HG03064 (cell line): ENCODE measurements around the gene NOS3.
"Not testable (repeated sequence)": the region's sequence is repeated elsewhere in the genome, so short reads cannot be mapped to it uniquely, and the experiment has no call there.

Experiments used
- ATAC-seq: cut with Tn5 transposase; IDR thresholded peaks from one replicate; pipeline ENCODE4 v1.9.1; 2021; ENCODE audit warnings: low read depth; ENCODE audit not compliant: unreplicated experiment

NOS3 gene

DNA sequence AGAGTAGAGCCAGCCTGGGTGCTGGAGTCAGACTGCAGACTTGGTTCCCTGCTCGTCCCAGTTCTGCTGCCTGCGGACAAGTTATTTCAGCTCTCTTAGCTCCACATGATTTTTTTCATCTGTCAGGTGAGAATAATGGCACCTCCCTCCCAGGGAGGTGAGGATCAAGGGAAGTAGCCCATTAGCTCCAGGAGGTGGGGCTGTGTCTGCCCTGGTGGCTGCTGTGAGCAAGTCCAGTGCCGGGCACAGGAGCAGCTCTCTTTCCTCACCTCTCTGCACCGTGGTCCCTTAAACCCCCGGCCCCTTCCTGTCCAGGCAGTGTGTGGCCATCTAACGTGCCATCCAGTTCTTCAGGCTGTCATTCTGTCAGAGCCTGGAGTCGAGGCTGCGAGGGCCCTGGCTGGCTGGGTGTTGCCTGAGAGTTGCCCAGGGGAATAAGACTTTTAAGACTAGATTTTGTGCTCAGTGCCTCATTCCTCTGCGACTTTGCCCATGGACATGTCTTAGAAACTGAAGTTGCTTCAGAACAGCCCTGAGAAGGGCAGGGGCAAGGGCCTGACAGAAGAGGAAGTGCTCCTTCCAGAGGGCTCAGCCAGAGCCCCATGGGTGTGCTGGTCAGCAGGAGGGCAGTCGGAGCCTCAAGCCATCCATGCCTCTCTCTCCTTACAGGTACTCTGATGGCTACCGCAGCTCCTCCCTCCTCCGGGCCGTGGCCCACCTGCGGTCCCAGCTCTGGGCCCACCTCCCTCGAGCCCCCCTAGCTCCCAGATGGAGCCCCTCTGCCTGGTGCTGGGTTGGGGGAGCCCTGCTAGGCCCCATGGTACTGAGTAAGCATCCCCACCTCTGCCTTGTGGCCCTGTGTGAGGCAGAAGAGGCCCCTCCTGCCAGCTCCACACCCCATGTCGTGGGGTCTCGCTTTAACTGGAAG, 42.4 kb downstream of the NOS3 start:
- no peak for ATAC-seq

DNA sequence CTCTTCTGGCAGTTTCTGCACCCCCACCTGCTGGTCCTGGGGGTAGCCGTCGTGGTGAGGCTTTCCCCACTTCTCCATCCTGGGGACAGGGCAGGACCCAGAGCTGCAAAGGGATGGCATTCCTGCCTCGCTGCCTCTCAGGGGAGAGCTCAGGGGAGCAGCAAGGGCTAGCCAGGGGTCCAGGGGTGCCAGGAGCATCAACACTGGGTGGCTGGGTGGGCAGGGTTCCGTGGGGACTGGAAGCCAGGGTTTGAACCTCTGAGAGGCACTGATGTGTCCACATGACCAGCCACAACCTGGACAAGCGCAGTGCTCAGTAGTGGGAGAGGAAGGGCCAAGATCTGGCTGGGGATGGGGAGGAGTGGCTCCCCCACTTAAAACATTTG, 43.0 kb downstream of the NOS3 start:
- ATAC-seq: no peak

DNA sequence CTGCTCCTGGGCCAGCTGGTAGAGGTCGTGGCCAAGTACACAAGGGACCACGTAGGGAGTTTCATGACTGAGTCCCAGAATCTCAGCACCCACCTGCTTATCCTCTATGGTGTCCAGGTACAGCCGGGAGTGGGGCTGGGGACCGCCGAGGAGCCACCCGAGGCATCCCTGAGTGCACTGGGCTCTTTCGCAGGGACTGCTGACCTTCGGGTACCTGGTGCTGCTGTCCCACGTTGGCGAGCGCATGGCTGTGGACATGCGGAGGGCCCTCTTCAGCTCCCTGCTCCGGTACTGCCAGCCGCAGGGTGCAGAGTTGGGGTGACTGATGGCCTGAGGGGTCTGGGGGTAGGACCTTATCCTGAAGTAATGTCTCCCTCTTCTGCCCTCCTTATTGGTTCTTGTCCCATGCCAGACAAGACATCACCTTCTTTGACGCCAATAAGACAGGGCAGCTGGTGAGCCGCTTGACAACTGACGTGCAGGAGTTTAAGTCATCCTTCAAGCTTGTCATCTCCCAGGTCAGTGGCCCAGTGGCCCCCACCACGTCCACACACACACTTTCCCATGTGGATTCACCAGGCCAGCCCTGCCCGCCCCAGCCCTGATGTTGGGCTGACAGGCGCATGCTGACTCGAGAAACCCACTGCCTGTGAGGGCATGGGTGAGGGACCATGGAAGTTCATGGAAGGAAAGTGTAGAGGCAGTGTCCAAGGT, 43.7 kb downstream of the NOS3 start:
- ATAC-seq: no peak

DNA sequence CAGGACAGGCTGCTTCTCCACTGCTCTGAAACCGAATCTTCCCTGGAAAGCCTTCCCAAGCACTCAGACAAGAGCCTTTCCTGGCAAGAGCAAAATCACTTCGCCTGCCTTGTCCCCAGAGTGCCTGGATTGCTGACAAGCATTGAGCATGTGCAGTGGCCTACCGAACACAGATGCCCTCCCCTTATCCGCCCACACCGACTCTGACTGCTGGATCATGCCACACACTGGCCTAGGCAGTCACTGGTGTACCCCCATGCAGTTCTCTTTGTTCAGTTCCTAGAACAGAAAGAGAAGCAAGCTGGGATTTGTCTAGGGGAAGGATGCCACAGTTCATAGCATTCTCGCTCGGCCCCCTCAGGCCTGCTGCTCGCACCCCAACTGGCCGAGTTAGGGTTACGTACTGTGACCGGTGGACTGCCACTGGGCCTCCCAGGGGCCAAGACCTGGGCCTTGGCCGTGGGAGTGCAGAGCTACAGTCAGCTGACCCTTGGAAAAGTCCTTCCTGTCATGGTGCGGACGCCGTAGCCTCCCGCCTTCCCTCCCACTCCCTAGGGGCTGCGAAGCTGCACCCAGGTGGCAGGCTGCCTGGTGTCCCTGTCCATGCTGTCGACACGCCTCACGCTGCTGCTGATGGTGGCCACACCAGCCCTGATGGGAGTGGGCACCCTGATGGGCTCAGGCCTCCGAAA, 44.4 kb downstream of the NOS3 start:
- no peak for ATAC-seq

DNA sequence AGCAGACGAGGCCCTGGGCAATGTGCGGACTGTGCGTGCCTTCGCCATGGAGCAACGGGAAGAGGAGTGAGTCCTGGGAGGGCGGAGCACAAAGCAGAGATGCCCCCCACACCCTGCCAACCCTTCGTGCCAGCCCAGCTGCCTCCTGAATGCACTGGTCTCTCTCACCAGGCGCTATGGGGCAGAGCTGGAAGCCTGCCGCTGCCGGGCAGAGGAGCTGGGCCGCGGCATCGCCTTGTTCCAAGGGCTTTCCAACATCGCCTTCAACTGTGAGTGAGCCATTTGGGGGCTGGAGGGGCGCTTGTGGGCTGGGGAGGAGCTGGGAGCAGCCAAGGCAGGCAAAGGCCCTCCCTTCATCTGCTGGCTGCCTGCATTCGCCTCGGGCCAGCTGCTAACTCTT, 45.1 kb downstream of the NOS3 start:
- ATAC-seq: no peak

DNA sequence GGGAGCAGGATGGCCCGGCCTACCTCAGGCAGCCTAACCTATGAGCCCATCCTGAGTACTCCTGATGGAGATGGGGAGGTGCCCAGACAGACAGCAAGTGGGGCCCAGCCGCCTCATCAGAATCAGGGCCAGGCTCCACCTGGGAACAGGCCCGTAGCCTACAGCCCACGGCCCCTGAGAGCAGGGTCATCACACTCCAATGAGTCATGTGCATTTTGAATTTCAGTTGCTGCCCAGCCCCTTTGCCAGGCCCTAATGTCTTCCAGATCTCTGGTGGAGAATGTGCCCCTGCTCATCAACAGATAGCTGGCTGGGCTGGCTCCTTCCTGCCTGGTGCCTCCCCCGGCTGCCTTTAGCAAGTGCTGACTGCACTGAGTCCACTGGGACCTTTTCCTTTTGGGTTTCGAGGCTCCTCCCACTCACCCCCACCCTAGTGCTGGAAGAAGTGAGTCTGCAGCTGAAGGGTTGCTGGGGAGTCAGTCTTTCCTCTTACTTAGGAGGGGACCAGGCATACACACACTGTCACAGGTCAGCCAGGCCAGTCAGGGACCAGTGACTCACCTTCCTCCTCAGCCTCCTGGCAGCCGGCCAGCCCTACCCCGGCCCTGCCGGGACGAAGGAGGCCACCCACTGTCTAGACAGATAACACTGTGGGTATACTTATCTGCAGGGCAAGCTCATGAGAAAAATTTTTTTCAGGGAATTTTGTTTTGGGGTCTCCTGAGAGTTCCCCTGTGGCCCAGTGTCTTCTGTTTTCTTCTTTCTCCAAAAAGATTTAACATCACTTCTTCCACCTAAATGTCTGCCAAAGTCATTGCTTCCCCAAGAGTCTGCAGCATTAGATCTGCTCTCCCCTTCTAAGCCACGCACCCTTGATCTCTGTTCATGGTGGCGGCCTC, 48.4 kb downstream of the NOS3 start:
- no peak for ATAC-seq

DNA sequence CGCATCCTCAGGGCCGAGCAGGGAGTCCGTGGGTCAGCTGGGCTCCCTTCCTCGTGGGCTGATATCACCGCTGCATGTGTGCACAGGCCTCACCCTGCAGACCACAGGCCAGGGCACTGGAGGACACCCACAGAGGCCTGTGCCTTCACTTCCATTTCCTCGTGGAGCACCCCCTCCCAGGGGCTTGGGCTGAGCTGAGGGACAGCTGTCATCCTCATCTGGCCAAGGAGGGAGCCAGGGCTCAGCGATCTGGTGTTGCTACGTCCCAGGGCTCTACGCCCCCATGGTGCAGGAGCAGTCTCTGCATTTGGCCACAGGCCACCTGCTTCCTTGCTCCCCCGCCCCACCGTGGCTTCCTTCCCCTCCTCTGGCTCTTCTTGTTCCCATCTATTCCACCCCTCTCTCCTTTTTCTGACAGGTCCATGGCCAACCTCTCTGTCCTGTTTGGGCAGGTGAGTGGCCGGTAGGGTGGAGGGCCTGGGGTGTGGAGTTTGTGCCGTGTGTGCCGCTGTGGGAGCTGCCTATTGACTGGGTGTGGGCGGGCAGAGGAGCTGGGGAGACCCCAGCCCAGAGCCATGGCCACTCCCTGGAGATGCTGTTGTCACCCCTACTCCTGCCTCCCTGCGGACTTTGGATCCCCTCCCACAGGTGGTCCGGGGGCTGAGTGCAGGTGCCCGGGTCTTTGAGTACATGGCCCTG, 49.2 kb downstream of the NOS3 start:
- no peak for ATAC-seq

DNA sequence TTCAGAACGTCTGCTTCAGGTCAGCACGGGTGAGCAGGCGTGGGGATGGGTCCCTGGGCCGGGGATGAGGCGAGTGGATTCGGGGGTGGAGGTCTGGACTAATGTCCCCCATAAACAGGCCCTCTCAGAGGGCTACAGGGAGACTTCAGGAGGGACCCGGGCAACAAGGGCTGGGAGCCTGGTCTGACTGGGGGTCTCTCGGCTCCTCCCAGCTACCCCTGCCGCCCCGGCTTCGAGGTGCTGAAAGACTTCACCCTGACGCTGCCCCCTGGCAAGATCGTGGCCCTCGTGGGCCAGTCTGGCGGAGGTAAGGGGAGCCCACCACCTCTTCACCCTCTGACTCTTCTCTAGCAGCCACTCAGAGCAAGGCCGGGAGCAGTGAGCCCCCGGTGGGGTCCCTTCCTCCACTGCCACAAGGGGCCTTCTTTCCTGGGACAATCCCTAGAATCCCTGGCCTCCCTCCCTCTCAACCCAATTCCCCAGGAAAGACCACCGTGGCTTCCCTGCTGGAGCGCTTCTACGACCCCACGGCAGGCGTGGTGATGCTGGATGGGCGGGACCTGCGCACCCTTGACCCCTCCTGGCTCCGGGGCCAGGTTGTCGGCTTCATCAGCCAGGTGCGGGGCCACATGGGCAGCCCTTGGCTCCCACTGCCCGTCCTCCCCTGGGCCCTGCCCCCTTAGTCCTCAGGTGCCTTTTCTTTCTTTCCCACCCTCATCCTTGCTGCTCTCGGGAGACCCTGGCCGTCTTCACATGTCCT, 50.0 kb downstream of the NOS3 start:
- no peak for ATAC-seq

DNA sequence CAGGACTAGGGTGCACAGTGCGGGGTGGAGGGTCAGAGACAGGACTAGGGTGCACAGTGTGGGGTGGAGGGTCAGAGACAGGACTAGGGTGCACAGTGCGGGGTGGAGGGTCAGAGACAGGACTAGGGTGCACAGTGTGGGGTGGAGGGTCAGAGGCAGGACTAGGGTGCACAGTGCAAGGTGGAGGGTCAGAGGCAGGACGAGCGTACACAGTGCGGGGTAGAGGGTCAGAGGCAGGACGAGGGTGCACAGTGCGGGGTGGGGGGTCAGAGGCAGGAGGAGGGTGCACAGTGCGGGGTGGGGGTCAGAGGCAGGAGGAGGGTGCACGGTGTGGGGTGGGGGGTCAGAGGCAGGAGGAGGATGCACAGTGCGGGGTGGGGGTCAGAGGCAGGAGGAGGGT, 52.6 kb downstream of the NOS3 start:
- ATAC-seq: not testable (repeated sequence)

DNA sequence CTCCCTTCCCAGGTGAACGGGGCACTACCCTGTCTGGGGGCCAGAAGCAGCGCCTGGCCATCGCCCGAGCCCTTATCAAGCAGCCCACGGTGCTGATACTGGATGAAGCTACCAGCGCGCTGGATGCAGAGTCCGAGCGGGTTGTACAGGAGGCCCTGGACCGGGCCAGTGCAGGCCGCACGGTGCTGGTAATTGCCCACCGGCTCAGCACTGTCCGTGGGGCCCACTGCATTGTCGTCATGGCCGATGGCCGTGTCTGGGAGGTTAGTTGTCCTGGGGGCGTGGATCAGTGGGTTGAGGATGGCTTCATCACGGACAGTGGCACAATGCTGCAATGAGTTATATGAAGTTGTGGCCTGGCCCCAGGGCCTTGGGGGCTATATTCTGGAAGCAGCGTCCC, 53.1 kb downstream of the NOS3 start:
- ATAC-seq: no peak

DNA sequence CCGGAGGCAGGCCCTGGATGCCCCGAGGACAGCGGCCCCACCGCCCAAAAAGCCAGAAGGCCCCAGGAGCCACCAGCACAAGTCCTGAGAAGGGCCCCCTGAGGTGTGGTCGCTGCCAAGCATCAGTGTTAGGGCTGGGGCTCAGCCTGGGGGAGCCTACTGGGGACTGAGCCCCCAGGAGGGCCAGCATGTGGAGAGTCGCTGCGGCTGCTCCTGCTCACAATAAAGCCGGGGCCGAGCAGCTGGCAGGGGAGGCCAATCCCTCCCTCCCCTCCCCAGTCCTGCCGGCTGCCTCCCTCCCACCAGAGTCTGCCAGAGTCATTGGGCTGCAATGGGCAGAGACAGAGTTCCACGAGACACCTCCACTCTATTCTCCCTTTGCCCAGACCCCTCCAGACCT, 54.4 kb downstream of the NOS3 start:
- ATAC-seq: no peak

DNA sequence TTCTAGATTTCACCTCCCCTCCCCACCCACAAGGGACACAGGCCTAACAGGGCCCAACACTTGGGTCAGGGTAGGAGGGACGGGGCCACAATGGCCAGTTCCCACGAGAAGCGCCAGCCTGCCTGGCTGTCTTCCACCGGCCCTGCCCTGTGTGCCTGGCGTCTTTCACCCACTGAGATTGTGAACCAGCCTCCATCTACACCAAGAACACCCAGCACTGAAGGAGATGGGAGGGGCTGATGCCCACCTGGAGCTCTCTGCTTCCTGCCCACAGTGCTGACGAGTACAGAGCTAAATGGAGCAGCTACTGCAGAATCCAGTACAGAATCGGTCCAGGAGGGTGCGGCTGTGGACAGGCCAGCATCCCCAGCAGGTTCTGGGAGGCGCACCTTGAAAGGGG, 55.1 kb downstream of the NOS3 start:
- no peak for ATAC-seq

DNA sequence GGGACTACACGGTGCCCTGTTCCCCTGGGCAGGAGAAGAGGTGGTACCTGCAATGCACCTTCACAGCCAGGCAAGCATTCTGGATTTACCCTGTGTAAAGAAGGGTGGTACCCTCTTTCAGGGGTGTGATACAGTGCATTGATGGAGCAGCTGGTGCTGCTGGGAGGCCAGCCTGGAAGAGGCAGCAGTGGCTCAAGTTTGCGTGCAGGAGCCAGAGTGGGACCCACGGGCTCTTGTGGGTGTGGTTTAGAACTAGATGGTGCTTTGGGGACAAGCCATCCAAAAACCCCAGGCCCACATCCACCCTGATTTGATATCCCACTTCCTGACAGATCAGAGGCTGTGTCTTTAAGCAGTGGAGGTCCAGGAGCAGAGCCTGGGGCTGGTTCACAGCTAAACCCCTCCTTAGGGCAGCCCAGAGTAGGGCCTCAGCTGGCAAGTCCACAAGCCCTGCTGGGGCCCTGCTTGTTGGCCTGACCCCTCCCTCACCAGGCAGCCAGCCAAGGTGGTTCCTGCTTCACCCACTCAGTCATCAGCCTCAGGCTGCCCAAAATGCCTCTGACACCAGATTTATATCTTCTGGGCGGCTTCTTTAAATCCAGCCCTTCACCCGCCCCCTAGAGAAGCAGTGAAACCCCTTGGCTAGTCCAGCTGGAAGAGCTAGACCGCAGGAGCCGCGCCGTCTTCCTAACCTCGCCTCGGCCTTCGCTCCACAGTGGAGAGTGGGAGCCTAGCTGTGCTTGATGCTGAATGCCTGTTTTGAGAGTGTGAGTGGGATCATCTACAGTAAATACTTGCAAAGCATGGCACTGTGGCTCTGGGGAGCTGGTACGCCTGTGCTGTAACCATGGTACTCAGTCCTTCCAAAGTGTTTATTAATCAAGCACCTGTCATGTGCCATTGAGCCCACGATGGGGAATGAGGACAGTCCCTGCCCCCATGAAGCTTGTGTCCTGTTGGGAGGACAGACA, 56.1 kb downstream of the NOS3 start:
- no peak for ATAC-seq

DNA sequence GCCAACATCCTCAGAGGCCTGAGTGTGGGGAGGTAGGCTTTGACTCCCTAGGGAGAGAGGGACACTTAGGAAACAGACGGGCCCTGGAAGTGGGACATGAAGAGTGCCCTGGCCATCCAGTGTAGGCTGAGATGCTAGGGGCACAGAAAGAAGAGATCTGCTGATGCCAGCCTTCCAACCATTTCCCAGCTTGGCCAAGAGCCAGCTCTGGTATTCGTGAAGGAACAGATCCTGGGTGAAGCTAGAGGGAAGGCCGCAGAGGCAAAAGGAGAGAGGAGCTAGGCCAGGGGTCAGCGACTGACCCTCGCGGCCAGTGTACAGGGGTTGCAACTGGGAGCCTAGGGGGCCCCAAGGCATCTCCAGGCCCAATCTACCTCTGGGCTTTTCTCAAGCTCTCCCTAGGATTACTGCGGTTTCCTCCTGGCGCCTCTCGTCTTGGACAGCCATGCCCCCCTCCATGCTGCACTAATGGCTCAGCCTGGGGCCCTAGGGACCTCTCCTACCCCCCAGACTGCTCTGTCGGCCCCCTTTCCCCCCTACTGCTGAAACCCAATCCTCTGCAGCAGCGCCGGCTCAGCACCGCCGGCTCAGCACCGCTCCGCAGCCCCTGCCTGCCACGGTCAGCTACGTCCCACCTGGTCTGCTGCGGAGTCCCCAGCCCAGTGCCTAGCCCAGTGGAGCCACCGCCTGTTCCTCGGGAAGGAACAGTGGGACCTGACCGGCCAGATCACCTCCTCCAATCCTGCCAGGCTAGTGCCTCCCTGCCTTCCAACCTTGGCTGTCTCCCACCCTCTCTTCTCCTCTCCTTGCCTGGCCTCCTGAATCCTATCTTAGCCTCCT, 57.4 kb downstream of the NOS3 start, which contains the start of gene ASIC3:
ASIC3 (plus strand) TSS at position 556 of the 840 bp plus-strand sequence. CDS start 355 bp downstream, outside the sequence.
- no peak for ATAC-seq

DNA sequence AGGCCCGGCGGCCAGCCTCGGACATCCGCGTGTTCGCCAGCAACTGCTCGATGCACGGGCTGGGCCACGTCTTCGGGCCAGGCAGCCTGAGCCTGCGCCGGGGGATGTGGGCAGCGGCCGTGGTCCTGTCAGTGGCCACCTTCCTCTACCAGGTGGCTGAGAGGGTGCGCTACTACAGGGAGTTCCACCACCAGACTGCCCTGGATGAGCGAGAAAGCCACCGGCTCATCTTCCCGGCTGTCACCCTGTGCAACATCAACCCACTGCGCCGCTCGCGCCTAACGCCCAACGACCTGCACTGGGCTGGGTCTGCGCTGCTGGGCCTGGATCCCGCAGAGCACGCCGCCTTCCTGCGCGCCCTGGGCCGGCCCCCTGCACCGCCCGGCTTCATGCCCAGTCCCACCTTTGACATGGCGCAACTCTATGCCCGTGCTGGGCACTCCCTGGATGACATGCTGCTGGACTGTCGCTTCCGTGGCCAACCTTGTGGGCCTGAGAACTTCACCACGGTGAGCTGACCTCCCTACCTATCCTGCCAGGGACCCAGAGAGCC, 58.2 kb downstream of the NOS3 start:
- no peak for ATAC-seq

DNA sequence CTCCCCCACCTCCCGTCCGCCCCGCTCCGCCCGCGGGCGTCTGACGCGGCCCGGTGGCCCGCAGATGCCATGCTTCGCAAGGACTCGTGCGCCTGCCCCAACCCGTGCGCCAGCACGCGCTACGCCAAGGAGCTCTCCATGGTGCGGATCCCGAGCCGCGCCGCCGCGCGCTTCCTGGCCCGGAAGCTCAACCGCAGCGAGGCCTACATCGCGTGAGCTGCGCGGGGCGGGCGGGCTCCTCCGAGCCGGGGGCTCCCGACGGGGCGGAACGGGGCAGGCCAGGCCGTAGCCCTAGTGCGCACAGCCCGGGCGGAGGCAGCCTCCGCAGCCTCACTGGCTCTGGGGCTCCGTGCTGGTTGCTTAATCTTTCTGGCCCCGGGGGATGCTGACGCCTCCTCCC, 60.3 kb downstream of the NOS3 start:
- no peak for ATAC-seq

DNA sequence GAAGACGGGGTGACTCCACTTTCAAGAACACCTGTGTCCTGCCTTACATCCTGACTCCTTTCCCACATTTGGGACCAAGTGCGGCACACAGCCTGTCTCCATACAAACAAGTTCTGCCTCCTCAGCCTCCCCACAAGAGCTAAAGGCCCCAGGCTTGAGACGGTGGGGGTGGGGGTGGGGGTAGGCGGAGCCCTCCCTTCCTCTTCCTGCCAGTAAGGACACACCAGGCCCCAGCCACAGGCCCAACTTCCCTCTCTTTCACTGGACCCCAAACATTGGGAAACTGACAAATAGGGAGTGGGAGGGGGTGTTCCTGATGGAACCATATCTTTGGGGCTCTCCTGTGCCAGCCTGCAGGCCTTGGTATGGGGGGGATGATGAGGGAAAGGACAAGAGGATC, 62.3 kb downstream of the NOS3 start:
- ATAC-seq: no peak
